ENCODE measurements around the gene LRRC39. TPM values are rescaled to one million over a fixed set of nuclear protein-coding genes. Genes with fewer than 3 reads are reported as not detected.

LRRC39 gene
- total RNA-seq, 1 experiment from 2014 or later, result 0.46 TPM

DNA sequence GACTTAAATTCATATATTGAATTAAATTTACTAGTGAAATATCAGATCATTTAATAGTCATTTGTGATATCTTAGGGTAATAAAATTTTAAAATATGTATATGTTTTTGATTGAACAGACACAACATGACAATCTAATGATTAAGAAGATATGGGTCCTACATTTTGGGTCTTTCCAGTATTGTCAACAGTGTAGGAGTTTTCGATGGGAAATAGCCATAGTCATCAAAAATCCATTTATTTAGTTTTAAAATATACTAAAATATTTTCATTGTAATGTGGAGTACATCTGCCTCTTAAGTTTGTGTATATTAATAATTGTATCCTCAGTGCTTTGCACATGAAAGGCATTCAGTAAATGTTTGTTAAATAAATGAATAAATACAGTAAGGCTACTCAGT is 31.1 kb downstream of the LRRC39 start:
- no peak overlapping the region for H3K4me3 Mint-ChIP-seq
- ATAC-seq, result no peak
- ChIA-PET POLR2A (no interaction called here), CTCF (no interaction called here)
- H3K36me3 Mint-ChIP-seq, result peaks cover 28% of the 10 kb centered on the region
- no peak for DNase-seq (ENCODE audit: low spot score)
- H3K27ac Mint-ChIP-seq, result no peak overlapping the region
- TF ChIP-seq, protein P1, sequence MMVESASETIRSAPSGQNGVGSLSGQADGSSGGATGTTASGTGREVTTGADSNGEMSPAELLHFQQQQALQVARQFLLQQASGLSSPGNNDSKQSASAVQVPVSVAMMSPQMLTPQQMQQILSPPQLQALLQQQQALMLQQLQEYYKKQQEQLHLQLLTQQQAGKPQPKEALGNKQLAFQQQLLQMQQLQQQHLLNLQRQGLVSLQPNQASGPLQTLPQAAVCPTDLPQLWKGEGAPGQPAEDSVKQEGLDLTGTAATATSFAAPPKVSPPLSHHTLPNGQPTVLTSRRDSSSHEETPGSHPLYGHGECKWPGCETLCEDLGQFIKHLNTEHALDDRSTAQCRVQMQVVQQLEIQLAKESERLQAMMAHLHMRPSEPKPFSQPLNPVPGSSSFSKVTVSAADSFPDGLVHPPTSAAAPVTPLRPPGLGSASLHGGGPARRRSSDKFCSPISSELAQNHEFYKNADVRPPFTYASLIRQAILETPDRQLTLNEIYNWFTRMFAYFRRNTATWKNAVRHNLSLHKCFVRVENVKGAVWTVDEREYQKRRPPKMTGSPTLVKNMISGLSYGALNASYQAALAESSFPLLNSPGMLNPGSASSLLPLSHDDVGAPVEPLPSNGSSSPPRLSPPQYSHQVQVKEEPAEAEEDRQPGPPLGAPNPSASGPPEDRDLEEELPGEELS (CRISPR knock-in tag; IDR thresholded peaks at IDR 0.05), result no peak
- TF ChIP-seq, protein P2, sequence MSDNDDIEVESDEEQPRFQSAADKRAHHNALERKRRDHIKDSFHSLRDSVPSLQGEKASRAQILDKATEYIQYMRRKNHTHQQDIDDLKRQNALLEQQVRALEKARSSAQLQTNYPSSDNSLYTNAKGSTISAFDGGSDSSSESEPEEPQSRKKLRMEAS (CRISPR knock-in tag; IDR thresholded peaks at IDR 0.05), result no peak
- TF ChIP-seq, protein P3, sequence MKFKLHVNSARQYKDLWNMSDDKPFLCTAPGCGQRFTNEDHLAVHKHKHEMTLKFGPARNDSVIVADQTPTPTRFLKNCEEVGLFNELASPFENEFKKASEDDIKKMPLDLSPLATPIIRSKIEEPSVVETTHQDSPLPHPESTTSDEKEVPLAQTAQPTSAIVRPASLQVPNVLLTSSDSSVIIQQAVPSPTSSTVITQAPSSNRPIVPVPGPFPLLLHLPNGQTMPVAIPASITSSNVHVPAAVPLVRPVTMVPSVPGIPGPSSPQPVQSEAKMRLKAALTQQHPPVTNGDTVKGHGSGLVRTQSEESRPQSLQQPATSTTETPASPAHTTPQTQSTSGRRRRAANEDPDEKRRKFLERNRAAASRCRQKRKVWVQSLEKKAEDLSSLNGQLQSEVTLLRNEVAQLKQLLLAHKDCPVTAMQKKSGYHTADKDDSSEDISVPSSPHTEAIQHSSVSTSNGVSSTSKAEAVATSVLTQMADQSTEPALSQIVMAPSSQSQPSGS (CRISPR knock-in tag; IDR thresholded peaks at IDR 0.05; ENCODE audit: borderline replicate concordance, low read depth), result no peak
- TF ChIP-seq STAT6 (CRISPR knock-in tag; conservative IDR thresholded peaks at IDR 0.05; ENCODE audit: low read depth) (no peak), SMAD4 (CRISPR knock-in tag; IDR thresholded peaks at IDR 0.05) (no peak), PRRX2 (CRISPR knock-in tag; IDR thresholded peaks at IDR 0.05) (no peak), ATF1 (CRISPR knock-in tag; IDR thresholded peaks at IDR 0.05) (no peak), ZNF396 (CRISPR knock-in tag; IDR thresholded peaks at IDR 0.05; ENCODE audit: borderline replicate concordance) (no peak), ATF3 (CRISPR knock-in tag; conservative IDR thresholded peaks at IDR 0.05) (no peak)
- TF ChIP-seq, protein P4, sequence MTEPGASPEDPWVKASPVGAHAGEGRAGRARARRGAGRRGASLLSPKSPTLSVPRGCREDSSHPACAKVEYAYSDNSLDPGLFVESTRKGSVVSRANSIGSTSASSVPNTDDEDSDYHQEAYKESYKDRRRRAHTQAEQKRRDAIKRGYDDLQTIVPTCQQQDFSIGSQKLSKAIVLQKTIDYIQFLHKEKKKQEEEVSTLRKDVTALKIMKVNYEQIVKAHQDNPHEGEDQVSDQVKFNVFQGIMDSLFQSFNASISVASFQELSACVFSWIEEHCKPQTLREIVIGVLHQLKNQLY (CRISPR knock-in tag; IDR thresholded peaks at IDR 0.05), result no peak
- TF ChIP-seq, protein P5, sequence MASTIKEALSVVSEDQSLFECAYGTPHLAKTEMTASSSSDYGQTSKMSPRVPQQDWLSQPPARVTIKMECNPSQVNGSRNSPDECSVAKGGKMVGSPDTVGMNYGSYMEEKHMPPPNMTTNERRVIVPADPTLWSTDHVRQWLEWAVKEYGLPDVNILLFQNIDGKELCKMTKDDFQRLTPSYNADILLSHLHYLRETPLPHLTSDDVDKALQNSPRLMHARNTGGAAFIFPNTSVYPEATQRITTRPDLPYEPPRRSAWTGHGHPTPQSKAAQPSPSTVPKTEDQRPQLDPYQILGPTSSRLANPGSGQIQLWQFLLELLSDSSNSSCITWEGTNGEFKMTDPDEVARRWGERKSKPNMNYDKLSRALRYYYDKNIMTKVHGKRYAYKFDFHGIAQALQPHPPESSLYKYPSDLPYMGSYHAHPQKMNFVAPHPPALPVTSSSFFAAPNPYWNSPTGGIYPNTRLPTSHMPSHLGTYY (CRISPR knock-in tag; IDR thresholded peaks at IDR 0.05), result no peak
- H3K27me3 Mint-ChIP-seq (ENCODE audit: low read depth), result no peaks in the 10 kb centered on the region
- H3K4me1 Mint-ChIP-seq, result peaks cover 11% of the 10 kb centered on the region
- H3K9me3 Mint-ChIP-seq, result no peaks in the 10 kb centered on the region

- H3K4me3 Mint-ChIP-seq, result no peak overlapping the region
- TF ChIP-seq, protein P6, sequence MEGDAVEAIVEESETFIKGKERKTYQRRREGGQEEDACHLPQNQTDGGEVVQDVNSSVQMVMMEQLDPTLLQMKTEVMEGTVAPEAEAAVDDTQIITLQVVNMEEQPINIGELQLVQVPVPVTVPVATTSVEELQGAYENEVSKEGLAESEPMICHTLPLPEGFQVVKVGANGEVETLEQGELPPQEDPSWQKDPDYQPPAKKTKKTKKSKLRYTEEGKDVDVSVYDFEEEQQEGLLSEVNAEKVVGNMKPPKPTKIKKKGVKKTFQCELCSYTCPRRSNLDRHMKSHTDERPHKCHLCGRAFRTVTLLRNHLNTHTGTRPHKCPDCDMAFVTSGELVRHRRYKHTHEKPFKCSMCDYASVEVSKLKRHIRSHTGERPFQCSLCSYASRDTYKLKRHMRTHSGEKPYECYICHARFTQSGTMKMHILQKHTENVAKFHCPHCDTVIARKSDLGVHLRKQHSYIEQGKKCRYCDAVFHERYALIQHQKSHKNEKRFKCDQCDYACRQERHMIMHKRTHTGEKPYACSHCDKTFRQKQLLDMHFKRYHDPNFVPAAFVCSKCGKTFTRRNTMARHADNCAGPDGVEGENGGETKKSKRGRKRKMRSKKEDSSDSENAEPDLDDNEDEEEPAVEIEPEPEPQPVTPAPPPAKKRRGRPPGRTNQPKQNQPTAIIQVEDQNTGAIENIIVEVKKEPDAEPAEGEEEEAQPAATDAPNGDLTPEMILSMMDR (IDR thresholded peaks at IDR 0.05), result no peak
- TF ChIP-seq, protein P5 (CRISPR knock-in tag; IDR thresholded peaks at IDR 0.05), result no peak
- TF ChIP-seq, protein P4 (CRISPR knock-in tag; IDR thresholded peaks at IDR 0.05), result no peak
- TF ChIP-seq JUN (CRISPR knock-in tag; IDR thresholded peaks at IDR 0.05) (no peak), TEAD4 (CRISPR knock-in tag; IDR thresholded peaks at IDR 0.05) (no peak), SOX15 (CRISPR knock-in tag; IDR thresholded peaks at IDR 0.05) (no peak), MXD4 (CRISPR knock-in tag; IDR thresholded peaks at IDR 0.05; ENCODE audit: borderline replicate concordance) (no peak)
- H3K4me1 Mint-ChIP-seq, result peaks cover 11% of the 10 kb centered on the region
- no peaks in the 10 kb centered on the region for H3K27me3 Mint-ChIP-seq (ENCODE audit: low read depth)
- ATAC-seq (no peak), DNase-seq (ENCODE audit: low spot score) (no peak)
- no peak overlapping the region for H3K27ac Mint-ChIP-seq
- peaks cover 33% of the 10 kb centered on the region for H3K36me3 Mint-ChIP-seq
- CTCF ChIA-PET, result no interaction called here
- POLR2A ChIA-PET, result no interaction called here
- H3K9me3 Mint-ChIP-seq, result no peaks in the 10 kb centered on the region
These were observed 32.9 kb downstream of the LRRC39 start for GRCh38 chr1:100145116-100145515.

Measured in WTC11 (cell line).